ENCODE data around the gene NDUFC1. TPM values are rescaled to one million over a fixed set of nuclear protein-coding genes. Genes with fewer than 3 reads are reported as not detected.

The NDUFC1 gene
- polyA plus RNA-seq, 4 donors = 90.9 to 194 (median 149) TPM

DNA sequence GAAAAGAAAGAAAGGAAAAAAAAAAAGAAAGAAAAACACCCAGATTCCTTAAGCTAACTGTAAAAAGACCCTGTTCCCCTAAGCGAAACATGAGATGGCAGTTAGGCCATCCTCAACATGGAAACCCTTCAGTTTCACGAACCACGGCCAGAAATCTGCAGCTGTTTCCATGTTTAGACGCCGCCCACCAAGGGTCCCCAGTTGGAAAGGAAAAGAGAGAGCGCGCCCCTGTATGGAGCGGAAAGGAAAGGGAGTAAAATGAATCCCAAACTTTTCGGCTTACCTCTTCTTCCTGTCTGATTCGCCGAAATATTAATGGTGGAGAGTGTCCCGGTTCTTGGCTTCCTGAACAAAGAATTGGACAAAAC is 60.5 kb downstream of the NDUFC1 start:
- Histone ChIP-seq H3K4me3 (ENCODE audit: low read depth in 1 of 3, low read length in 3 of 3) (no peak overlapping the region), H3K27ac (ENCODE audit: low read depth in 1 of 3, low read length in 2 of 3) (no peak overlapping the region), H3K4me1 (ENCODE audit: control insufficient read depth in 3 of 3, insufficient read depth in 2 of 3, low read depth in 1 of 3, low read length in 2 of 3) (no peaks in the 10 kb centered on the region), H3K9me3 (ENCODE audit: control insufficient read depth in 2 of 2, insufficient read depth in 1 of 2, low read depth in 1 of 2, low read length in 1 of 2) (no peaks in the 10 kb centered on the region), H3K27me3 (ENCODE audit: control insufficient read depth in 3 of 3, insufficient read depth in 3 of 3, low read length in 3 of 3) (no peaks in the 10 kb centered on the region), H3K36me3 (ENCODE audit: control insufficient read depth in 3 of 3, insufficient read depth in 2 of 3, low read depth in 1 of 3, low read length in 3 of 3) (no peaks in the 10 kb centered on the region)
- DNase-seq = no peak
- WGBS, 3 donors = 93 to 97% (median 97%) methylated on average over 12 of the region's 12 CpGs
- no peak for FAIRE-seq

DNA sequence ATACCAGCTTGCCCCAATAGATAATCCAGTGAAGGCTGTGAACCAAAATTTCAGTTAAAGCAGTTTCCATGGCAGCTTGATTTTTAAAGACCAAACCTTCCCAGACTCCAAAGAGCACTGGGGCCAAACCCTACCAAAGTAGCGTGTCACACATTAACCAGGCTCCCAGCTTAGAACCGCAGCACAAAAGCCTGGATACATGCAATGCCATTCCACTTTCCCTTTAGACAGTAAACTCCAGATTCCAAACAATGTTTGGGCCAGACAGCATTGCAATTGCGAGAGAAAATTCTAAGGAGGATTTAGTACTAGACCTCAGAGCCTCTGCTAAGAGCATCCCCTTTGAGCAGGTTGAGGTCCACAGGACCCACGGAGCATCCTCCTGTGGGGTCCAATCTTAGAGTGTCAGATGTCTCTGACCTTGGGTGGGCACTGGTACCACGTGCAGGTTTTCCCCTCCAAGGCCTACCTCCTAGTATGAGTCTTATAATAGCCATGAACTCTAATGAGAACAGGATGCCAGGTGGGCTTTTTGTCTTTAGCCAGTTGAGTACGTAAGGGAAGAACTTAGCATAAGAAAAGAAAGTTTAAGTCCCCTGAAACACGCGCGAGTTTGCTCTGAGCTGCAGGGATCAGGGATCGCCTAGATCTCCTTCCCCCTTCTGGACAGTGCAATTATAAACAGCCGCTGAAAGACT is 61.0 kb downstream of the NDUFC1 start:
- no peaks in the 10 kb centered on the region for H3K36me3 ChIP-seq (ENCODE audit: control insufficient read depth in 3 of 3, insufficient read depth in 2 of 3, low read depth in 1 of 3, low read length in 3 of 3)
- FAIRE-seq (no peak), DNase-seq (peak in 1 of 2 donors; percentile 11)
- no peak overlapping the region for H3K27ac ChIP-seq (ENCODE audit: low read depth in 1 of 3, low read length in 2 of 3)
- no peaks in the 10 kb centered on the region for H3K27me3 ChIP-seq (ENCODE audit: control insufficient read depth in 3 of 3, insufficient read depth in 3 of 3, low read length in 3 of 3)
- no peaks in the 10 kb centered on the region for H3K9me3 ChIP-seq (ENCODE audit: control insufficient read depth in 2 of 2, insufficient read depth in 1 of 2, low read depth in 1 of 2, low read length in 1 of 2)
- no peak overlapping the region for H3K4me3 ChIP-seq (ENCODE audit: low read depth in 1 of 3, low read length in 3 of 3)
- 79 to 82% (median 82%) methylated on average over 10 to 11 of the region's 11 CpGs for WGBS, 3 donors
- no peaks in the 10 kb centered on the region for H3K4me1 ChIP-seq (ENCODE audit: control insufficient read depth in 3 of 3, insufficient read depth in 2 of 3, low read depth in 1 of 3, low read length in 2 of 3)

Other genes with a start within 250 kb of the NDUFC1 start
- 10 to 100 TPM in 3 of 4 donors, 1 to 10 TPM in 1; 8.1 to 43.3 (median 12.4) TPM for gene ELF2, start 125.3 kb downstream of the NDUFC1 start, polyA plus RNA-seq
- under 1 TPM in 3 of 4 donors, not detected in 1; 0.25 to 0.89 (median 0.35) TPM for gene MGARP, start 22.3 kb downstream of the NDUFC1 start, polyA plus RNA-seq
- gene NAA15, start 972 bp downstream of the NDUFC1 start, polyA plus RNA-seq = 10 to 100 TPM in 1 of 4 donors, 1 to 10 TPM in 3; 5.4 to 20.9 (median 8.6) TPM
- gene RAB33B, start 151.6 kb upstream of the NDUFC1 start, polyA plus RNA-seq = 1 to 10 TPM; 2.2 to 9.3 (median 3.8) TPM